Measurements from ENCODE around the gene CRYBG3. TPM values are rescaled to one million over a fixed set of nuclear protein-coding genes. Genes with fewer than 3 reads are reported as not detected.

The CRYBG3 gene
- total and polyA plus RNA-seq, 2 of the 13 experiments (the other 11 are each of a cell fraction or from before 2014, with no cell fraction given), result 3.8 to 15.9 TPM

DNA sequence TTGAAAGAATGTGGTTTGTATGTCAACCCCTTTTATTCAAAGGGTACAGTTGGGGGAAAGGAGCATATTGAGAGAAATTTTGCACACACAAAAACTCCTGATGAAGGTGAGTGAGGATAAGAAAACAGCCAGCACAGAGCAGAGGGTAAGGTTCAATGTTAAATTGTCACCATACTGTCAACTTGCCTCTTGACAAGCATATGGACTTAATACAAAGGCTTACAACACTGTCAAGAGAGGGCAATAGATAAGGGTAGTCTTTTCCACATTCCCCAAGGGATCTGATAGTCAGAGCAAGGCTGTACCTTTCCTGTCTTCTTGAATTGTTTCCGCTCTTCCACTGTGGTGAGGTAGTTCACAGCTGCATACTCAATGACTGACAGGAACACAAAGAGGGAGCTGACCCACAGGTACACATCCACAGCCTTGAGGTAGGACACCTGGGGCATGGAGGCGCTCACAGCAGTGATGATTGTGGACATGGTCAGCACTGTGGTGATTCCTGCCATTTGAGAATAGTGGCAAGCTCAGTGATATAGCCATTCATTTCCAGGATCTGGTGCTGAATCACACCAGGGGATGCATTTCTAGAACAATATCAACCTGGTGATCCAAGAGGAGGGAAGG, 170.8 kb downstream of the CRYBG3 start (continued):
- TF ChIP-seq, protein P1, sequence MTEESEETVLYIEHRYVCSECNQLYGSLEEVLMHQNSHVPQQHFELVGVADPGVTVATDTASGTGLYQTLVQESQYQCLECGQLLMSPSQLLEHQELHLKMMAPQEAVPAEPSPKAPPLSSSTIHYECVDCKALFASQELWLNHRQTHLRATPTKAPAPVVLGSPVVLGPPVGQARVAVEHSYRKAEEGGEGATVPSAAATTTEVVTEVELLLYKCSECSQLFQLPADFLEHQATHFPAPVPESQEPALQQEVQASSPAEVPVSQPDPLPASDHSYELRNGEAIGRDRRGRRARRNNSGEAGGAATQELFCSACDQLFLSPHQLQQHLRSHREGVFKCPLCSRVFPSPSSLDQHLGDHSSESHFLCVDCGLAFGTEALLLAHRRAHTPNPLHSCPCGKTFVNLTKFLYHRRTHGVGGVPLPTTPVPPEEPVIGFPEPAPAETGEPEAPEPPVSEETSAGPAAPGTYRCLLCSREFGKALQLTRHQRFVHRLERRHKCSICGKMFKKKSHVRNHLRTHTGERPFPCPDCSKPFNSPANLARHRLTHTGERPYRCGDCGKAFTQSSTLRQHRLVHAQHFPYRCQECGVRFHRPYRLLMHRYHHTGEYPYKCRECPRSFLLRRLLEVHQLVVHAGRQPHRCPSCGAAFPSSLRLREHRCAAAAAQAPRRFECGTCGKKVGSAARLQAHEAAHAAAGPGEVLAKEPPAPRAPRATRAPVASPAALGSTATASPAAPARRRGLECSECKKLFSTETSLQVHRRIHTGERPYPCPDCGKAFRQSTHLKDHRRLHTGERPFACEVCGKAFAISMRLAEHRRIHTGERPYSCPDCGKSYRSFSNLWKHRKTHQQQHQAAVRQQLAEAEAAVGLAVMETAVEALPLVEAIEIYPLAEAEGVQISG (CRISPR knock-in tag; IDR thresholded peaks at IDR 0.05), result no peak
- TF ChIP-seq ZNF274 (CRISPR knock-in tag; IDR thresholded peaks at IDR 0.05) (no peak), FOXP1 (IDR thresholded peaks at IDR 0.05) (no peak), FOXP1 (CRISPR knock-in tag; IDR thresholded peaks at IDR 0.05) (peak; percentile 52; the same call in 1 of the 2 replicates), ZSCAN21 (CRISPR knock-in tag; IDR thresholded peaks at IDR 0.05; ENCODE audit: borderline replicate concordance) (no peak), HNRNPK (IDR thresholded peaks at IDR 0.05; ENCODE audit: low read depth, low read length, poor library complexity, severe bottlenecking) (no peak), ZNF629 (CRISPR knock-in tag; conservative IDR thresholded peaks at IDR 0.05) (no peak), RFX1 (IDR thresholded peaks at IDR 0.05) (no peak), PTBP1 (IDR thresholded peaks at IDR 0.05; ENCODE audit: low read depth, low read length, poor library complexity, severe bottlenecking) (no peak), NRL (CRISPR knock-in tag; IDR thresholded peaks at IDR 0.05; ENCODE audit: borderline replicate concordance) (no peak), ZFP90 (CRISPR knock-in tag; IDR thresholded peaks at IDR 0.05; ENCODE audit: borderline replicate concordance) (no peak), ZNF432 (CRISPR knock-in tag; IDR thresholded peaks at IDR 0.05; ENCODE audit: borderline replicate concordance) (no peak), ZNF792 (CRISPR knock-in tag; IDR thresholded peaks at IDR 0.05) (no peak), FLYWCH1 (CRISPR knock-in tag; IDR thresholded peaks at IDR 0.05) (no peak), ZKSCAN1 (IDR thresholded peaks at IDR 0.05; ENCODE audit: low read length) (no peak), ZFAT (CRISPR knock-in tag; conservative IDR thresholded peaks at IDR 0.05) (no peak), NR2C2 (CRISPR knock-in tag; IDR thresholded peaks at IDR 0.05; ENCODE audit: borderline replicate concordance) (no peak), HNRNPH1 (optimal IDR thresholded peaks at IDR 0.05; ENCODE audit: low read depth, low read length) (no peak), ZNF761 (CRISPR knock-in tag; conservative IDR thresholded peaks at IDR 0.05) (no peak), CEBPB (IDR thresholded peaks at IDR 0.05; ENCODE audit: borderline replicate concordance, low read depth, low read length) (no peak), NCOA2 (CRISPR knock-in tag; IDR thresholded peaks at IDR 0.05) (0 out of 2 replicates have a peak, but pooled peaks have one; percentile 12), KLF12 (CRISPR knock-in tag; IDR thresholded peaks at IDR 0.05; ENCODE audit: borderline replicate concordance) (no peak)
- TF ChIP-seq, protein P2, sequence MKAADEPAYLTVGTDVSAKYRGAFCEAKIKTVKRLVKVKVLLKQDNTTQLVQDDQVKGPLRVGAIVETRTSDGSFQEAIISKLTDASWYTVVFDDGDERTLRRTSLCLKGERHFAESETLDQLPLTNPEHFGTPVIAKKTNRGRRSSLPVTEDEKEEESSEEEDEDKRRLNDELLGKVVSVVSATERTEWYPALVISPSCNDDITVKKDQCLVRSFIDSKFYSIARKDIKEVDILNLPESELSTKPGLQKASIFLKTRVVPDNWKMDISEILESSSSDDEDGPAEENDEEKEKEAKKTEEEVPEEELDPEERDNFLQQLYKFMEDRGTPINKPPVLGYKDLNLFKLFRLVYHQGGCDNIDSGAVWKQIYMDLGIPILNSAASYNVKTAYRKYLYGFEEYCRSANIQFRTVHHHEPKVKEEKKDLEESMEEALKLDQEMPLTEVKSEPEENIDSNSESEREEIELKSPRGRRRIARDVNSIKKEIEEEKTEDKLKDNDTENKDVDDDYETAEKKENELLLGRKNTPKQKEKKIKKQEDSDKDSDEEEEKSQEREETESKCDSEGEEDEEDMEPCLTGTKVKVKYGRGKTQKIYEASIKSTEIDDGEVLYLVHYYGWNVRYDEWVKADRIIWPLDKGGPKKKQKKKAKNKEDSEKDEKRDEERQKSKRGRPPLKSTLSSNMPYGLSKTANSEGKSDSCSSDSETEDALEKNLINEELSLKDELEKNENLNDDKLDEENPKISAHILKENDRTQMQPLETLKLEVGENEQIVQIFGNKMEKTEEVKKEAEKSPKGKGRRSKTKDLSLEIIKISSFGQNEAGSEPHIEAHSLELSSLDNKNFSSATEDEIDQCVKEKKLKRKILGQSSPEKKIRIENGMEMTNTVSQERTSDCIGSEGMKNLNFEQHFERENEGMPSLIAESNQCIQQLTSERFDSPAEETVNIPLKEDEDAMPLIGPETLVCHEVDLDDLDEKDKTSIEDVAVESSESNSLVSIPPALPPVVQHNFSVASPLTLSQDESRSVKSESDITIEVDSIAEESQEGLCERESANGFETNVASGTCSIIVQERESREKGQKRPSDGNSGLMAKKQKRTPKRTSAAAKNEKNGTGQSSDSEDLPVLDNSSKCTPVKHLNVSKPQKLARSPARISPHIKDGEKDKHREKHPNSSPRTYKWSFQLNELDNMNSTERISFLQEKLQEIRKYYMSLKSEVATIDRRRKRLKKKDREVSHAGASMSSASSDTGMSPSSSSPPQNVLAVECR (CRISPR knock-in tag; IDR thresholded peaks at IDR 0.05; ENCODE audit: borderline replicate concordance), result no peak
- TF ChIP-seq, protein P3, sequence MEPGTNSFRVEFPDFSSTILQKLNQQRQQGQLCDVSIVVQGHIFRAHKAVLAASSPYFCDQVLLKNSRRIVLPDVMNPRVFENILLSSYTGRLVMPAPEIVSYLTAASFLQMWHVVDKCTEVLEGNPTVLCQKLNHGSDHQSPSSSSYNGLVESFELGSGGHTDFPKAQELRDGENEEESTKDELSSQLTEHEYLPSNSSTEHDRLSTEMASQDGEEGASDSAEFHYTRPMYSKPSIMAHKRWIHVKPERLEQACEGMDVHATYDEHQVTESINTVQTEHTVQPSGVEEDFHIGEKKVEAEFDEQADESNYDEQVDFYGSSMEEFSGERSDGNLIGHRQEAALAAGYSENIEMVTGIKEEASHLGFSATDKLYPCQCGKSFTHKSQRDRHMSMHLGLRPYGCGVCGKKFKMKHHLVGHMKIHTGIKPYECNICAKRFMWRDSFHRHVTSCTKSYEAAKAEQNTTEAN (CRISPR knock-in tag; conservative IDR thresholded peaks at IDR 0.05), result no peak
